HG03469 (cell line): Measurements from ENCODE around the gene SYPL1.
A peak's percentile ranks its signal among the peaks of the same experiment; 100 is the strongest.

ENCODE experiments used
- ATAC-seq: cut with Tn5 transposase; IDR thresholded peaks from one replicate; pipeline ENCODE4 v1.9.1; 2021; ENCODE audit warnings: mild to moderate bottlenecking, moderate library complexity, moderate number of reproducible peaks; ENCODE audit not compliant: unreplicated experiment

The SYPL1 gene

GRCh38 chr7:106122713-106123112, 10.6 kb upstream of the SYPL1 start:
- ATAC-seq, result no peak

GRCh38 chr7:106121189-106121810, 9.2 kb upstream of the SYPL1 start:
- no peak for ATAC-seq

- no peak for ATAC-seq
Measured at GRCh38 chr7:106120500-106120899, 8.4 kb upstream of the SYPL1 start.

GRCh38 chr7:106119719-106120118, 7.6 kb upstream of the SYPL1 start:
- ATAC-seq, result no peak

- no peak for ATAC-seq
Measured at GRCh38 chr7:106117786-106118544, 5.9 kb upstream of the SYPL1 start.

GRCh38 chr7:106116161-106116704, 4.1 kb upstream of the SYPL1 start:
- ATAC-seq, result no peak

GRCh38 chr7:106114716-106115383, 2.7 kb upstream of the SYPL1 start:
- ATAC-seq, result no peak

GRCh38 chr7:106112972-106113421, 885 bp upstream of the SYPL1 start:
- ATAC-seq, result no peak

- ATAC-seq, result peak; percentile 15
Measured at GRCh38 chr7:106111655-106112117, 426 bp downstream of the SYPL1 start.

GRCh38 chr7:106110885-106111654, 1.0 kb downstream of the SYPL1 start:
- no peak for ATAC-seq

GRCh38 chr7:106110238-106110560, 1.9 kb downstream of the SYPL1 start:
- ATAC-seq, result no peak

GRCh38 chr7:106109521-106110237, 2.4 kb downstream of the SYPL1 start:
- ATAC-seq, result no peak

- no peak for ATAC-seq
Measured at GRCh38 chr7:106108991-106109390, 3.1 kb downstream of the SYPL1 start.

GRCh38 chr7:106104721-106105260, 7.3 kb downstream of the SYPL1 start:
- ATAC-seq, result no peak

GRCh38 chr7:106102387-106102966, 9.6 kb downstream of the SYPL1 start:
- ATAC-seq, result no peak

GRCh38 chr7:106101726-106102125, 10.4 kb downstream of the SYPL1 start:
- ATAC-seq, result no peak

- ATAC-seq, result no peak
Measured at GRCh38 chr7:106100863-106101629, 11.1 kb downstream of the SYPL1 start.

- no peak for ATAC-seq
Measured at GRCh38 chr7:106099539-106099938, 12.6 kb downstream of the SYPL1 start.

- ATAC-seq, result no peak
Measured at GRCh38 chr7:106098889-106099288, 13.2 kb downstream of the SYPL1 start.
